ENCODE measurements around the gene ARRB1. TPM values are rescaled to one million over a fixed set of nuclear protein-coding genes. Genes with fewer than 3 reads are reported as not detected.

ARRB1 gene
- total and polyA plus RNA-seq, 9 of the 15 experiments (the other 6 are each of a cell fraction or from before 2014, with no cell fraction given) = 6.6 to 45.4 (median 28.5) TPM

- TF ChIP-seq ZNF655 (CRISPR knock-in tag; IDR thresholded peaks at IDR 0.05) = no peak
- TF ChIP-seq PRDM10 (IDR thresholded peaks at IDR 0.05; ENCODE audit: partially characterized antibody) = no peak
- no peak for TF ChIP-seq ZNF507 (tag; conservative IDR thresholded peaks at IDR 0.05)
- no peak for TF ChIP-seq ADNP (tag; IDR thresholded peaks at IDR 0.05)
- TF ChIP-seq KDM5B (IDR thresholded peaks at IDR 0.05; ENCODE audit: insufficient replicate concordance, low read depth, low read length) = peak; percentile 35
- TF ChIP-seq NFIX (CRISPR knock-in tag; IDR thresholded peaks at IDR 0.05; ENCODE audit: low read depth) = no peak
- TF ChIP-seq MTF1 (CRISPR knock-in tag; IDR thresholded peaks at IDR 0.05; ENCODE audit: borderline replicate concordance) = no peak
- TF ChIP-seq DEAF1 (CRISPR knock-in tag; IDR thresholded peaks at IDR 0.05) = no peak
- no peak for TF ChIP-seq ZNF511 (CRISPR knock-in tag; IDR thresholded peaks at IDR 0.05)
- no peak for TF ChIP-seq FOXA3 (CRISPR knock-in tag; conservative IDR thresholded peaks at IDR 0.05 in 1 of 2, IDR thresholded peaks at IDR 0.05 in 1 of 2)
- no peak for TF ChIP-seq CHD4 (IDR thresholded peaks at IDR 0.05; ENCODE audit: insufficient read depth, insufficient replicate concordance, low read depth, low read length, poor library complexity, severe bottlenecking)
- TF ChIP-seq RBFOX2 (IDR thresholded peaks at IDR 0.05; ENCODE audit: low read depth, low read length) = 0 out of 2 replicates have a peak, but pooled peaks have one; percentile 5
- no peak for TF ChIP-seq SRSF3 (IDR thresholded peaks at IDR 0.05; ENCODE audit: insufficient read depth, low read length)
- no peak for TF ChIP-seq SFPQ (IDR thresholded peaks at IDR 0.05; ENCODE audit: low read depth, low read length)
- no peak for TF ChIP-seq FOXM1 (IDR thresholded peaks at IDR 0.05; ENCODE audit: low read depth)
- peak; percentile 5; the same call in 1 of the 2 replicates for TF ChIP-seq FOXM1 (CRISPR knock-in tag; IDR thresholded peaks at IDR 0.05; ENCODE audit: low read depth)
- TF ChIP-seq SMARCC2 (IDR thresholded peaks at IDR 0.05; ENCODE audit: low read depth) = no peak
Observed at GRCh38 chr11:75241906-75242644, 109.4 kb downstream of the ARRB1 start (continued).
